Measurements from ENCODE around the gene MMAB. TPM values are rescaled to one million over a fixed set of nuclear protein-coding genes. Genes with fewer than 3 reads are reported as not detected.

The MMAB gene
- total RNA-seq, 1 experiment from 2014 or later: 83.0 TPM

- Histone ChIP-seq H3K36me3 (ENCODE audit: low read depth, low read length) (no peaks in the 10 kb centered on the region), H4K20me1 (ENCODE audit: low read length) (no peaks in the 10 kb centered on the region), H3K9me2 (replicated peaks; ENCODE audit: low read length) (no peaks in the 10 kb centered on the region), H3K4me2 (ENCODE audit: low read length) (no peak overlapping the region), H3K27me3 (ENCODE audit: low read length) (no peaks in the 10 kb centered on the region), H3K4me1 (ENCODE audit: insufficient read depth, low read length) (no peaks in the 10 kb centered on the region), H3K9me3 (ENCODE audit: low read length) (no peaks in the 10 kb centered on the region), H3F3A (ENCODE audit: low read length, unreplicated experiment) (no peaks in the 10 kb centered on the region), H2AFZ (ENCODE audit: low read length) (no peak overlapping the region), H3K9ac (ENCODE audit: low read length) (no peak overlapping the region), H3K27ac (ENCODE audit: low read length) (no peak overlapping the region), H3K4me3 (ENCODE audit: low read length) (no peak overlapping the region), H3K79me2 (ENCODE audit: low read length) (no peaks in the 10 kb centered on the region)
- POLR2A ChIA-PET (ENCODE audit: unreplicated experiment): no interaction called here
- DNase-seq (no peak), ATAC-seq (no peak)
- intact Hi-C loops (cut with micrococcal nuclease): no loop called here
- TF ChIP-seq EZH2 (IDR thresholded peaks at IDR 0.05; ENCODE audit: low read length, unreplicated experiment) (no peak), EZH2phosphoT487 (IDR thresholded peaks at IDR 0.05; ENCODE audit: borderline replicate concordance, low read length) (no peak), CTCF (conservative IDR thresholded peaks at IDR 0.05; ENCODE audit: low read depth, low read length) (no peak)
- BruUV-seq (replicated peaks): no TSS peak
- CTCF ChIA-PET: no interaction called here
These were observed 35.5 kb upstream of the MMAB start for GRCh38 chr12:109608793-109609192.

GRCh38 chr12:109608270-109608669, 35.0 kb upstream of the MMAB start:
- Histone ChIP-seq H3K4me3 (ENCODE audit: low read length) (no peak overlapping the region), H3K79me2 (ENCODE audit: low read length) (no peaks in the 10 kb centered on the region), H3K4me2 (ENCODE audit: low read length) (no peak overlapping the region), H3K27me3 (ENCODE audit: low read length) (no peaks in the 10 kb centered on the region), H3K9me2 (replicated peaks; ENCODE audit: low read length) (no peaks in the 10 kb centered on the region), H2AFZ (ENCODE audit: low read length) (no peak overlapping the region), H3K4me1 (ENCODE audit: insufficient read depth, low read length) (no peaks in the 10 kb centered on the region), H4K20me1 (ENCODE audit: low read length) (no peaks in the 10 kb centered on the region), H3K27ac (ENCODE audit: low read length) (no peak overlapping the region), H3K36me3 (ENCODE audit: low read depth, low read length) (no peaks in the 10 kb centered on the region), H3K9ac (ENCODE audit: low read length) (no peak overlapping the region), H3K9me3 (ENCODE audit: low read length) (no peaks in the 10 kb centered on the region), H3F3A (ENCODE audit: low read length, unreplicated experiment) (no peaks in the 10 kb centered on the region)
- TF ChIP-seq EZH2phosphoT487 (IDR thresholded peaks at IDR 0.05; ENCODE audit: borderline replicate concordance, low read length): no peak
- no peak for TF ChIP-seq EZH2 (IDR thresholded peaks at IDR 0.05; ENCODE audit: low read length, unreplicated experiment)
- TF ChIP-seq CTCF (conservative IDR thresholded peaks at IDR 0.05; ENCODE audit: low read depth, low read length): no peak
- intact Hi-C loops (cut with micrococcal nuclease): no loop called here
- ChIA-PET CTCF (no interaction called here), POLR2A (ENCODE audit: unreplicated experiment) (no interaction called here)
- BruUV-seq (replicated peaks): no TSS peak
- ATAC-seq (no peak), DNase-seq (no peak)

GRCh38 chr12:109607618-109608017, 34.3 kb upstream of the MMAB start:
- Histone ChIP-seq H3K4me1 (ENCODE audit: insufficient read depth, low read length) (no peaks in the 10 kb centered on the region), H4K20me1 (ENCODE audit: low read length) (no peaks in the 10 kb centered on the region), H3K36me3 (ENCODE audit: low read depth, low read length) (no peaks in the 10 kb centered on the region), H3K27me3 (ENCODE audit: low read length) (no peaks in the 10 kb centered on the region), H3K9me2 (replicated peaks; ENCODE audit: low read length) (no peaks in the 10 kb centered on the region), H3K9ac (ENCODE audit: low read length) (no peak overlapping the region), H2AFZ (ENCODE audit: low read length) (no peak overlapping the region), H3K4me2 (ENCODE audit: low read length) (no peak overlapping the region), H3K79me2 (ENCODE audit: low read length) (no peaks in the 10 kb centered on the region), H3K9me3 (ENCODE audit: low read length) (no peaks in the 10 kb centered on the region), H3F3A (ENCODE audit: low read length, unreplicated experiment) (no peaks in the 10 kb centered on the region), H3K27ac (ENCODE audit: low read length) (no peak overlapping the region), H3K4me3 (ENCODE audit: low read length) (no peak overlapping the region)
- CTCF ChIA-PET: no interaction called here
- no peak for ATAC-seq
- TF ChIP-seq EZH2phosphoT487 (IDR thresholded peaks at IDR 0.05; ENCODE audit: borderline replicate concordance, low read length): no peak
- TF ChIP-seq EZH2 (IDR thresholded peaks at IDR 0.05; ENCODE audit: low read length, unreplicated experiment): no peak
- no peak for TF ChIP-seq CTCF (conservative IDR thresholded peaks at IDR 0.05; ENCODE audit: low read depth, low read length)
- intact Hi-C loops (cut with micrococcal nuclease): no loop called here
- no TSS peak for BruUV-seq (replicated peaks)
- POLR2A ChIA-PET (ENCODE audit: unreplicated experiment): no interaction called here
- no peak for DNase-seq
